ENCODE data around the gene KHDC1L. TPM values are rescaled to one million over a fixed set of nuclear protein-coding genes. Genes with fewer than 3 reads are reported as not detected.
"Not testable (repeated sequence)": the region's sequence is repeated elsewhere in the genome, so short reads cannot be mapped to it uniquely, and the experiment has no call there.

Gene KHDC1L
- total and polyA plus RNA-seq, 2 experiments from 2014 or later: not detected

- peak; percentile 77 for DNase-seq
- Histone ChIP-seq H3K4me3 (peak within 1 kb of the TSS; percentile 84), H3K27ac (peak within 1 kb of the TSS; percentile 46), H4K20me1 (ENCODE audit: insufficient read depth) (no peaks in the 10 kb centered on the region), H3K9me2 (ENCODE audit: insufficient read depth) (no peaks in the 10 kb centered on the region), H3F3A (ENCODE audit: insufficient read depth) (0 out of 2 replicates have a peak, but pooled peaks cover 4% of the 10 kb centered on the region), H3K9ac (peak within 1 kb of the TSS; percentile 86), H3K36me3 (ENCODE audit: low read depth) (no peaks in the 10 kb centered on the region), H3K4me2 (ENCODE audit: unreplicated experiment) (peak within 1 kb of the TSS; percentile 92), H3K27me3 (replicated peaks; ENCODE audit: insufficient read depth) (no peaks in the 10 kb centered on the region), H3K9me3 (ENCODE audit: low read depth) (no peaks in the 10 kb centered on the region), H3K4me1 (ENCODE audit: insufficient read depth) (0 out of 2 replicates have a peak, but pooled peaks cover 10% of the 10 kb centered on the region), H3K79me2 (ENCODE audit: insufficient read depth) (peaks cover 10% of the 10 kb centered on the region; the same call in 1 of the 2 replicates), H2AFZ (peak within 1 kb of the TSS; percentile 100)
- in situ Hi-C loops (cut with MboI): no loop called here
- WGBS, 2 experiments (ENCODE audit: low coverage in 1 of 2, low lambda C conversion rate in 2 of 2, missing lambda C conversion rate in 2 of 2): 0 to 2% methylated on average over 40 to 58 of the region's 63 CpGs
- TF ChIP-seq EZH2 (IDR thresholded peaks at IDR 0.05; ENCODE audit: insufficient read depth, poor library complexity, severe bottlenecking): no peak
- TF ChIP-seq EZH2phosphoT487 (IDR thresholded peaks at IDR 0.05; ENCODE audit: insufficient read depth, low read depth): no peak
Measured at GRCh38 chr6:73262671-73263569, 37.6 kb upstream of the KHDC1L start, which contains the start of gene KHDC1. Gene KHDC1, minus strand, starts transcription at chr6:73263196. Its CDS starts 20,679 bp downstream, at chr6:73242517.

DNA sequence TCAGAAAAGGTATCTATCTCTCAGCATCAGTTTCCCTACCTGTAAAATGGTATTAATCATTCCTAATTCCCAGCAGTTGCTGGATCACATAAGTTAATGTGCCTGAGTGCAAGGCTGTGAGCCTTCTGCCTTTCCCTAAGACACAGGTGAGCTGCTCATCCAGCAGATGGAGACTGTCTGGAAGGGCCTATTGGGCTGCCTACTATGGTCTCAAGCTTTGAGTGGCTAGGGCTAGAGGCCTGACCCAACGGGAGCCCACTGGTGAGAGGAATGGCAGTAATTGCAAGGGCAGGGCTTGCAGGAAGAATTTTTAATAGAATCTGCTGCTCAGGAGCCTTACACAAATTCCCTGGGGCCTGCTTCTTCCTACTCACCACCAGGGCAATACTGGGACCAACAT is 33.4 kb upstream of the KHDC1L start:
- Histone ChIP-seq H3K4me2 (ENCODE audit: unreplicated experiment) (no peak overlapping the region), H4K20me1 (ENCODE audit: insufficient read depth) (no peaks in the 10 kb centered on the region), H3K9me2 (ENCODE audit: insufficient read depth) (no peaks in the 10 kb centered on the region), H3K36me3 (ENCODE audit: low read depth) (no peaks in the 10 kb centered on the region), H2AFZ (no peak overlapping the region), H3K9ac (no peak overlapping the region), H3F3A (ENCODE audit: insufficient read depth) (0 out of 2 replicates have a peak, but pooled peaks cover 4% of the 10 kb centered on the region), H3K79me2 (ENCODE audit: insufficient read depth) (peaks cover 6% of the 10 kb centered on the region; the same call in 1 of the 2 replicates), H3K4me1 (ENCODE audit: insufficient read depth) (0 out of 2 replicates have a peak, but pooled peaks cover 7% of the 10 kb centered on the region), H3K9me3 (ENCODE audit: low read depth) (no peaks in the 10 kb centered on the region), H3K27me3 (replicated peaks; ENCODE audit: insufficient read depth) (no peaks in the 10 kb centered on the region), H3K27ac (no peak overlapping the region), H3K4me3 (no peak overlapping the region)
- 44 to 50% methylated on average over 1 of the region's 1 CpG for WGBS, 2 experiments (ENCODE audit: low coverage in 1 of 2, low lambda C conversion rate in 2 of 2, missing lambda C conversion rate in 2 of 2)
- no peak for DNase-seq
- in situ Hi-C loops (cut with MboI): no loop called here
- TF ChIP-seq EZH2 (IDR thresholded peaks at IDR 0.05; ENCODE audit: insufficient read depth, poor library complexity, severe bottlenecking) (no peak), EZH2phosphoT487 (IDR thresholded peaks at IDR 0.05; ENCODE audit: insufficient read depth, low read depth) (no peak)

GRCh38 chr6:73254323-73254722 is 29.0 kb upstream of the KHDC1L start:
- H3K79me2 ChIP-seq (ENCODE audit: insufficient read depth); H3K4me3 ChIP-seq; in situ Hi-C loops (cut with MboI); H3K4me1 ChIP-seq (ENCODE audit: insufficient read depth); H3K9me3 ChIP-seq (ENCODE audit: low read depth); H3K9me2 ChIP-seq (ENCODE audit: insufficient read depth); DNase-seq; H2AFZ ChIP-seq; H3K4me2 ChIP-seq (ENCODE audit: unreplicated experiment); H3K36me3 ChIP-seq (ENCODE audit: low read depth); H3K27me3 ChIP-seq (replicated peaks; ENCODE audit: insufficient read depth); H4K20me1 ChIP-seq (ENCODE audit: insufficient read depth); H3K9ac ChIP-seq; H3K27ac ChIP-seq; H3F3A ChIP-seq (ENCODE audit: insufficient read depth): not testable (repeated sequence)
- 94 to 96% methylated on average over 5 of the region's 5 CpGs for WGBS, 2 experiments (ENCODE audit: low coverage in 1 of 2, low lambda C conversion rate in 2 of 2, missing lambda C conversion rate in 2 of 2)

DNA sequence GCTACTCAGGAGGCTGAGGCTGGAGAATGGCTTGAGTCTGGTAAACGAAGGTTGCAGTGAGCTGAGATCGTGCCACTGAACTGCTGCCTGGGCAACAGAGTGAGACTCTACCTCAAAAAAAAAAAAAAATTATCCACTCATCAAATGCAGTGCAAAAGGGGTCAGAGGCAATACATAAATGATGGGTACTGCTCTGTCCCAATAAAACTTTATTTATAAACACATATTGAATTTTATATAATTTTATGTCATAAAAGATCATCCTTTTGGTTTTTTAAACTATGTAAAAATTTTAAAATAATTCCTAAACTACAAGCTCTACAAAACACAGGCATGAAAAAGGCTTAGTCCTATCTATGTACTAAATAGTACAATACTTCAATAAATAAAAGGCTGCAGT is 27.4 kb upstream of the KHDC1L start:
- in situ Hi-C loops (cut with MboI): no loop called here
- TF ChIP-seq EZH2 (IDR thresholded peaks at IDR 0.05; ENCODE audit: insufficient read depth, poor library complexity, severe bottlenecking) (no peak), EZH2phosphoT487 (IDR thresholded peaks at IDR 0.05; ENCODE audit: insufficient read depth, low read depth) (no peak)
- H3K4me2 ChIP-seq (ENCODE audit: unreplicated experiment): no peak overlapping the region
- H4K20me1 ChIP-seq (ENCODE audit: insufficient read depth): no peaks in the 10 kb centered on the region
- H3K9me3 ChIP-seq (ENCODE audit: low read depth): no peaks in the 10 kb centered on the region
- no peaks in the 10 kb centered on the region for H3K27me3 ChIP-seq (replicated peaks; ENCODE audit: insufficient read depth)
- no peaks in the 10 kb centered on the region for H3K9me2 ChIP-seq (ENCODE audit: insufficient read depth)
- WGBS, 2 experiments (ENCODE audit: low coverage in 1 of 2, low lambda C conversion rate in 2 of 2, missing lambda C conversion rate in 2 of 2): 80 to 87% methylated on average over 2 of the region's 2 CpGs
- H3F3A ChIP-seq (ENCODE audit: insufficient read depth): no peaks in the 10 kb centered on the region
- no peak overlapping the region for H3K27ac ChIP-seq
- no peak for DNase-seq
- no peak overlapping the region for H3K9ac ChIP-seq
- H3K79me2 ChIP-seq (ENCODE audit: insufficient read depth): no peaks in the 10 kb centered on the region
- H3K36me3 ChIP-seq (ENCODE audit: low read depth): no peaks in the 10 kb centered on the region
- H3K4me1 ChIP-seq (ENCODE audit: insufficient read depth): no peaks in the 10 kb centered on the region
- H3K4me3 ChIP-seq: no peak overlapping the region
- H2AFZ ChIP-seq: no peak overlapping the region

All from GM23248 (cell line).